HEK293 (cell line): Measurements from ENCODE around the gene MT1HL1.

Experiments used
- GFI1B ChIP-seq: fragments of 450-650 bp; formaldehyde crosslinking; IDR thresholded peaks from 2 replicates; pipeline ENCODE4 v1.5.1; 2016; ENCODE audit warnings: missing biosample characterization, missing genetic modification characterization
- INSM2 ChIP-seq: fragments of 450-650 bp; formaldehyde crosslinking; IDR thresholded peaks from 2 replicates; pipeline ENCODE4 v1.5.1; 2016; ENCODE audit warnings: missing biosample characterization, missing genetic modification characterization
- OVOL3 ChIP-seq: fragments of 450-650 bp; formaldehyde crosslinking; IDR thresholded peaks from 2 replicates; pipeline ENCODE4 v1.5.1; 2016; ENCODE audit warnings: missing biosample characterization, missing genetic modification characterization
- PRDM2 ChIP-seq: fragments of 450-650 bp; formaldehyde crosslinking; IDR thresholded peaks from 2 replicates; pipeline ENCODE4 v1.5.1; 2016; ENCODE audit warnings: missing biosample characterization, missing genetic modification characterization, borderline replicate concordance
- REPIN1 ChIP-seq: fragments of 450-650 bp; formaldehyde crosslinking; IDR thresholded peaks from 2 replicates; pipeline ENCODE4 v1.5.1; 2017; ENCODE audit warnings: missing biosample characterization, missing genetic modification characterization, low read depth
- TRIM28 ChIP-seq: IDR thresholded peaks from 2 replicates; pipeline ENCODE4 v1.6.1; 2011; ENCODE audit warnings: low read length, control low read depth, borderline replicate concordance
- TSHZ1 ChIP-seq: fragments of 450-650 bp; formaldehyde crosslinking; IDR thresholded peaks from 2 replicates; pipeline ENCODE4 v1.5.1; 2016; ENCODE audit warnings: missing biosample characterization, missing genetic modification characterization, borderline replicate concordance
- YY1 ChIP-seq: fragments of 450-650 bp; formaldehyde crosslinking; IDR thresholded peaks from 2 replicates; pipeline ENCODE4 v1.5.1; 2018; ENCODE audit warnings: missing biosample characterization, missing genetic modification characterization
- ZBTB1 ChIP-seq: fragments of 450-650 bp; formaldehyde crosslinking; IDR thresholded peaks from 2 replicates; pipeline ENCODE4 v1.5.1; 2016; ENCODE audit warnings: missing biosample characterization, missing genetic modification characterization
- ZBTB26 ChIP-seq: fragments of 450-650 bp; formaldehyde crosslinking; optimal IDR thresholded peaks from 2 replicates; pipeline ENCODE3; 2016; ENCODE audit warnings: missing biosample characterization, mild to moderate bottlenecking, missing genetic modification characterization
- ZFP69B ChIP-seq: fragments of 450-650 bp; formaldehyde crosslinking; IDR thresholded peaks from 2 replicates; pipeline ENCODE4 v1.5.1; 2016; ENCODE audit warnings: missing biosample characterization, missing genetic modification characterization
- ZIC2 ChIP-seq: fragments of 450-650 bp; formaldehyde crosslinking; IDR thresholded peaks from 2 replicates; pipeline ENCODE4 v1.5.1; 2016; ENCODE audit warnings: missing biosample characterization, missing genetic modification characterization
- ZNF112 ChIP-seq: fragments of 450-650 bp; formaldehyde crosslinking; IDR thresholded peaks from 2 replicates; pipeline ENCODE4 v1.5.0; 2017; ENCODE audit warnings: missing biosample characterization, missing genetic modification characterization
- ZNF174 ChIP-seq: fragments of 450-650 bp; formaldehyde crosslinking; IDR thresholded peaks from 2 replicates; pipeline ENCODE4 v1.5.0; 2017; ENCODE audit warnings: missing biosample characterization, mild to moderate bottlenecking, missing genetic modification characterization
- ZNF341 ChIP-seq: fragments of 450-650 bp; formaldehyde crosslinking; IDR thresholded peaks from 2 replicates; pipeline ENCODE4; 2016; ENCODE audit warnings: low read depth, missing biosample characterization, missing genetic modification characterization
- ZNF37A ChIP-seq: fragments of 450-650 bp; IDR thresholded peaks from 2 replicates; pipeline ENCODE4 v1.5.1; 2018; ENCODE audit warnings: missing biosample characterization, missing genetic modification characterization
- ZNF391 ChIP-seq: fragments of 450-650 bp; formaldehyde crosslinking; IDR thresholded peaks from 2 replicates; pipeline ENCODE4 v1.5.1; 2016; ENCODE audit warnings: low read depth, missing biosample characterization, missing genetic modification characterization, borderline replicate concordance
- ZNF473 ChIP-seq: fragments of 450-650 bp; formaldehyde crosslinking; IDR thresholded peaks from 2 replicates; pipeline ENCODE4 v1.5.1; 2017; ENCODE audit warnings: missing biosample characterization, missing genetic modification characterization
- ZNF585B ChIP-seq: fragments of 450-650 bp; formaldehyde crosslinking; IDR thresholded peaks from 2 replicates; pipeline ENCODE4 v1.5.1; 2016; ENCODE audit warnings: missing biosample characterization, missing genetic modification characterization
- ZNF596 ChIP-seq: fragments of 450-650 bp; IDR thresholded peaks from 2 replicates; pipeline ENCODE4 v1.5.0; 2018; ENCODE audit warnings: missing biosample characterization, mild to moderate bottlenecking, missing genetic modification characterization, moderate library complexity
- ZNF654 ChIP-seq: fragments of 450-650 bp; formaldehyde crosslinking; IDR thresholded peaks from 2 replicates; pipeline ENCODE4 v1.5.1; 2016; ENCODE audit warnings: low read depth, missing biosample characterization, missing genetic modification characterization
- ZNF677 ChIP-seq: fragments of 450-650 bp; IDR thresholded peaks from 2 replicates; pipeline ENCODE4 v1.5.0; 2018; ENCODE audit warnings: missing biosample characterization, mild to moderate bottlenecking, missing genetic modification characterization, moderate library complexity
- ZNF692 ChIP-seq: fragments of 450-650 bp; formaldehyde crosslinking; IDR thresholded peaks from 2 replicates; pipeline ENCODE4 v1.5.1; 2016; ENCODE audit warnings: missing biosample characterization, missing genetic modification characterization
- ZNF776 ChIP-seq: fragments of 450-650 bp; formaldehyde crosslinking; IDR thresholded peaks from 2 replicates; pipeline ENCODE4 v1.5.0; 2017; ENCODE audit warnings: missing biosample characterization, missing genetic modification characterization, borderline replicate concordance
- ZNF777 ChIP-seq: fragments of 450-650 bp; formaldehyde crosslinking; IDR thresholded peaks from 2 replicates; pipeline ENCODE4 v1.5.1; 2017; ENCODE audit warnings: missing biosample characterization, missing genetic modification characterization, borderline replicate concordance
- ZXDB ChIP-seq: fragments of 450-650 bp; formaldehyde crosslinking; IDR thresholded peaks from 2 replicates; pipeline ENCODE4 v1.5.1; 2016; ENCODE audit warnings: missing biosample characterization, missing genetic modification characterization

The MT1HL1 gene

GRCh38 chr1:237041795-237042525 lies 37.7 kb upstream of the MT1HL1 start, which contains the start of gene RYR2 (continued):
- TF ChIP-seq TSHZ1: 0 out of 2 replicates have a peak, but pooled peaks have one; percentile 32
- TF ChIP-seq ZXDB (tag by site-specific recombination): 0 out of 2 replicates have a peak, but pooled peaks have one; percentile 38
- TF ChIP-seq GFI1B (tag by site-specific recombination): no peak
- peak; percentile 92 for TF ChIP-seq ZIC2 (tag by site-specific recombination)
- TF ChIP-seq ZNF112: no peak
- TF ChIP-seq TRIM28: no peak; the same call in 1 of the 2 replicates
- TF ChIP-seq ZNF37A (tag by site-specific recombination): no peak
- TF ChIP-seq ZNF473: no peak
- TF ChIP-seq ZNF596 (tag by site-specific recombination): peak; percentile 51; the same call in 1 of the 2 replicates
- TF ChIP-seq ZNF341 (tag by site-specific recombination): no peak
- TF ChIP-seq ZBTB26: no peak
- TF ChIP-seq ZNF174 (tag by site-specific recombination): no peak
- TF ChIP-seq ZNF654 (tag by site-specific recombination): peak; percentile 59
- TF ChIP-seq ZBTB1: no peak
- peak; percentile 37; the same call in 1 of the 2 replicates for TF ChIP-seq REPIN1 (tag by site-specific recombination)
- TF ChIP-seq OVOL3 (tag by site-specific recombination): no peak
- TF ChIP-seq INSM2 (tag by site-specific recombination): no peak
- no peak for TF ChIP-seq ZNF585B (tag by site-specific recombination)
- no peak for TF ChIP-seq PRDM2 (tag by site-specific recombination)
- peak; percentile 36; the same call in 1 of the 2 replicates for TF ChIP-seq ZNF391 (tag by site-specific recombination)
- TF ChIP-seq YY1 (tag by site-specific recombination): no peak
- no peak for TF ChIP-seq ZNF776
- TF ChIP-seq ZFP69B: no peak
- no peak for TF ChIP-seq ZNF777 (tag by site-specific recombination)
- TF ChIP-seq ZNF677 (tag by site-specific recombination): peak; percentile 66
- peak; percentile 77; the same call in 1 of the 2 replicates for TF ChIP-seq ZNF692 (tag by site-specific recombination)
